VCaP (cell line): ENCODE results near the gene DLG2.

Source experiments
- H3K27ac ChIP-seq: fragments of 450-650 bp; 2 replicates; pipeline ENCODE4 v1.5.1; 2017
- CTCF ChIP-seq: fragments of 450-650 bp; conservative IDR thresholded peaks from 2 replicates; pipeline ENCODE4 v1.5.1; 2017; ENCODE audit warnings: mild to moderate bottlenecking, moderate library complexity

The DLG2 gene

GRCh38 chr11:83823461-83824025 is 1803.6 kb downstream of the DLG2 start:
- H3K27ac ChIP-seq, result no peak overlapping the region
- TF ChIP-seq CTCF, result no peak

DNA sequence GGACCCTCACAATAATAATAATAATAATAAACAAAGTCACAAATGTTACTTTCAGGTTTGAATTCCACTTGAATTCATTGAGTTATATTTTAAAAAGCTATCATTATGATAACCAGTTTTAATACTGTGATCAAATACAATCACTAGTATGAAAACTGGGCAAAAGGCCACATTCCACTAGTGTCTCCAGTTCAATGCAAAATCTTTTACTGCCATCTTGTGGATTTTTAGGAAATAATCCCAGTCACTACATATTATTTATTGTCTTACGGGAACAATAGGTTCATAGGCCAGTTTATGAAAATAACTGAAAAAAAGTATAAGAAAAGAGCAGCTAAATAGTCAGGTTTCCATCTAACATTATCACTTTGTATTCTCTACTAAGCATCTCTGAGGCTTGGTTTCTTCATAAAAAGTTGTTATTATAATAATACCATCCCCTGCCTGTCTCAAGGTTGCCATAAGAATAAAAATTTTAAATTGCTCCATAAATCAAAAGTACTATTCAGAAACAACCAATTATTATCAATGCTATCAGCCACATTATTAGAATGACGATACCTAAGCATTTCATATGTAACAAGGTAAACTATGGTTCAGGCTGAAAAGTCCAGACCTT is 1807.1 kb downstream of the DLG2 start:
- H3K27ac ChIP-seq, result no peak overlapping the region
- peak; percentile 83 for TF ChIP-seq CTCF

- TF ChIP-seq CTCF, result no peak
- H3K27ac ChIP-seq, result no peak overlapping the region
Measured at GRCh38 chr11:83818349-83818748, 1808.8 kb downstream of the DLG2 start.

DNA sequence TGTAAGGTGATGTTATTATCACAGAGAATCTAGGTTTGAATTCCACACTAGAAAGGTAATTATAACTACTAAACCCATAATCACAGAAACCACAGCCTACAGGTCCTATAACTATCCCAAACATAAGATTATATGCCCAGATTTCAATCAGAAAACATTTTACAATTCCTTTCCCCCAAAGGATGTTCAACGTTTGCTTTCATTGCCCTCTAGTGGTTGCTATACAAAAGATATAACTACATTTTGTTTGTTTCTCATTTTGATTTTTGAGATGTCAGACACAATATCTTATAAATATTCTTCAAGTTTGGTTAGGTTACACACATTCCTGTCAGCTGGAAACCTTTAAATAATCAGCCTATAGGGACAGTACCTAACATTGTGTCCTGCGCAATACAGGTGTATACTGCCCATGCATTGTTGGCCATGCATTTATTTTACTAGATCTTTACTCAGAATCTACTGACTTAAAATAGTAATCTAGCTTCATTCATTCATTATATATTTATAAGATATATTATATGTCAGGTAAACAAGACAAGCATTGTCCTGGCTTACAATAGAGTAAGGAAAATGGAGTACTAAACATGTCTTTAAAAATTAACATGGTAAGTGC is 1810.5 kb downstream of the DLG2 start:
- no peak overlapping the region for H3K27ac ChIP-seq
- peak; percentile 91 for TF ChIP-seq CTCF

DNA sequence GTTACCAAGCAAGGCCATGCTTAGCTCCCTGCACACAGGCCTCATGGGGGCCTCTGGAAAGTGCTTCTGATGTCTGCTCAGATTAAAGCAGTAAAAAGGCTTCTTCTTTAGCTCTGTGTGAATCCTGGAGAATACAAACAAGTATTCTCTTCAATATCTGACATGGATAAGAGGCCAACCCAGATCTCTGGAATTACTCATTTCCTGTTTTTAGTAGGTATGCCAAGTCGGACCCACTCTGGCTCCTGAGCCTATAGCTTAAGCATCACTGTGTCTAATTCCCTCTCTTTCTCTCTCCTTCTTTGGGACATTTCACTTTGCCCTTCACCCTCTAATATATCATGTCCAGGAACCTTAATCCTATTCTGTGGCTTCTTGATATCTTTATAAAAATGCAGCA is 1811.4 kb downstream of the DLG2 start:
- no peak for TF ChIP-seq CTCF
- no peak overlapping the region for H3K27ac ChIP-seq

DNA sequence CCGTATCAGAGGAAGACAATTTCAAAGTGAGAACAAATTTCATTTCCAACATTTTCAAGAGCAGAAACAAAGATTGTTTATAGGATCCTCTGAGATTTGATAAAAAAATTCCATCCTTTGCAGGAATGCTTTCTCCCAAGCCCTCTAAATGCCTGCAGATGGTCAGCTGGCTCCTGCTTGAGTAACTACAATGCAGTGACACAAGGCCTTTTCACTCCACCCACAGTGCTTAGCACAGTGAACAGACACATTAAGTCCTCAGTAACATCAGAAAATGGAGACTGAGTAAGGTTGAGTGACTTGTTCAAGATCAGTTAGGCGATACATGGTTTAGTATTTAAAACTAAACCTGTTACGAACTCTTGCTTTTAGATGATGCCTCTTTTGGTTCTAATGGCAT is 1813.8 kb downstream of the DLG2 start:
- TF ChIP-seq CTCF, result no peak
- H3K27ac ChIP-seq, result no peak overlapping the region

GRCh38 chr11:83809274-83809673 is 1817.9 kb downstream of the DLG2 start:
- no peak for TF ChIP-seq CTCF
- no peak overlapping the region for H3K27ac ChIP-seq
